Caco-2 (cell line): ENCODE results near the gene TMEM233. TPM values are rescaled to one million over a fixed set of nuclear protein-coding genes. Genes with fewer than 3 reads are reported as not detected.

Experiments used
- BruUV-seq: library from RNA; stranded (reverse); fragments of 400-500 nt; replicated peaks from 2 replicates; lab custom pipeline; 2021; lab: Mats Ljungman, UMichigan
- CTCF ChIA-PET: fragments of 300-600 bp; sonication (Branson Sonifier 250); formaldehyde crosslinking; loops from one replicate; lab custom pipeline; 2022; ENCODE audit warnings: antibody characterized with exemption; lab: Charles Lee
- POLR2A ChIA-PET: fragments of 300-600 bp; sonication (Branson Sonifier 250); formaldehyde crosslinking; loops from one replicate; lab custom pipeline; 2022; ENCODE audit warnings: antibody characterized with exemption; lab: Charles Lee
- DNase-seq, 2 experiments: peaks; one replicate each; pipeline versions ENCODE4 v3.0.0 to v3.0.0-alpha.2; 2020 to 2022
- H3K27me3 ChIP-seq: replicated peaks from 2 replicates; pipeline ENCODE4 v1.6.0; 2011; ENCODE audit warnings: low read length; ENCODE audit not compliant: control insufficient read depth, insufficient read depth
- H3K36me3 ChIP-seq: 2 replicates; pipeline ENCODE4 v1.5.1; 2011; ENCODE audit warnings: low read length; ENCODE audit not compliant: control insufficient read depth, insufficient read depth
- H3K4me1 ChIP-seq: fragments of 250-450 bp; sonication (Bioruptor Pico); 2 replicates; pipeline ENCODE4 v1.5.1; 2020; ENCODE audit warnings: mild to moderate bottlenecking
- H3K4me3 ChIP-seq: 2 replicates; pipeline ENCODE4 v1.5.1; 2011; ENCODE audit warnings: low read depth, mild to moderate bottlenecking, control low read depth, low read length
- H3K9me3 ChIP-seq: fragments of 250-450 bp; sonication (Bioruptor Pico); 2 replicates; pipeline ENCODE4 v1.5.1; 2020; ENCODE audit warnings: mild to moderate bottlenecking, moderate library complexity
- H3K27ac Mint-ChIP-seq: one replicate; pipeline ENCODE4 v1.8.0; 2022; ENCODE audit warnings: mixed read lengths; ENCODE audit not compliant: unreplicated experiment
- H3K27me3 Mint-ChIP-seq: one replicate; pipeline ENCODE4 v1.8.0; 2022; ENCODE audit warnings: mixed read lengths; ENCODE audit not compliant: insufficient read depth, unreplicated experiment
- H3K36me3 Mint-ChIP-seq: one replicate; pipeline ENCODE4 v1.8.0; 2022; ENCODE audit warnings: mild to moderate bottlenecking, mixed read lengths; ENCODE audit not compliant: insufficient read depth, unreplicated experiment
- H3K4me1 Mint-ChIP-seq: one replicate; pipeline ENCODE4 v1.8.0; 2022; ENCODE audit warnings: low read depth, mixed read lengths; ENCODE audit not compliant: unreplicated experiment
- H3K4me3 Mint-ChIP-seq: one replicate; pipeline ENCODE4 v1.8.0; 2022; ENCODE audit warnings: mild to moderate bottlenecking, moderate library complexity, mixed read lengths; ENCODE audit not compliant: unreplicated experiment
- H3K9me3 Mint-ChIP-seq: one replicate; pipeline ENCODE4 v1.8.0; 2022; ENCODE audit warnings: mixed read lengths; ENCODE audit not compliant: unreplicated experiment
- intact Hi-C: fragments of 100-400 bp; cut with micrococcal nuclease; formaldehyde crosslinking; loops from one replicate; pipeline ENCODE4 v1.10.0; 2022; ENCODE audit not compliant: unreplicated experiment
- total RNA-seq: library from RNA; stranded (reverse); gene quantifications from 2 replicates; pipeline ENCODE4 v1.2.3, GENCODE V29; 2022
- TF ChIP-seq, protein P1 (sequence below), 2 experiments: fragments of 200-600 bp in 1 of 2; IDR thresholded peaks; 1 replicate in 1 of 2; 2 replicates in 1 of 2; pipeline versions ENCODE4 v1.5.1 to v1.8.0; 2011 to 2022; ENCODE audit warnings: antibody characterized with exemption in 1 of 2, control low read depth in 1 of 2, inconsistent platforms in 1 of 2, low read depth in 1 of 2, low read length in 1 of 2, mild to moderate bottlenecking in 1 of 2, moderate library complexity in 1 of 2; ENCODE audit not compliant: insufficient read depth in 1 of 2, severe bottlenecking in 1 of 2, unreplicated experiment in 1 of 2

TMEM233 gene
- total RNA-seq, 1 experiment from 2014 or later, result not detected

DNA sequence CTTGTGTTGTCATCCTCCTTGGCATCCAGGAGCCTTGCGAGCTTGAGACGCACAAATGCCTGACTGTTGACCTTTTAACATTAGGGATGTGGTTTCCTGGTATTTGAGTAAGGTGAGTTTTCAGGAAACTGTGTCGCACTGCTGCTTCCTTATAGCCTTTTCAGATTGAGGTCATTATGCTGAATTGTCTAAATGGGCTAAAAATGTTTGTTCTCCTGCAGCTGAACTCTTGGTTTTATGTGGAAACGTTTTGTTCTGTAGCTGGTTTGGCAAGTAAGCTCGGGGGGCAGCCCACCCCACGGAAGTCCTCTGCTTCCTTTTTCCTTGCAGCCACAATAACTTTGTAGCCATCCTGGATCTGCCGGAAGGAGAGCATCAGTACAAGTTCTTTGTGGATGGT, 80.1 kb downstream of the TMEM233 start:
- CTCF ChIA-PET, result no interaction called here
- intact Hi-C loops, result no loop called here
- H3K27me3 Mint-ChIP-seq, result no peaks in the 10 kb centered on the region
- Histone ChIP-seq H3K36me3 (peaks cover 5% of the 10 kb centered on the region), H3K9me3 (no peaks in the 10 kb centered on the region), H3K27me3 (no peaks in the 10 kb centered on the region), H3K4me1 (peaks cover 16% of the 10 kb centered on the region; the same call in 1 of the 2 replicates), H3K4me3 (no peak overlapping the region)
- TF ChIP-seq, protein P1, sequence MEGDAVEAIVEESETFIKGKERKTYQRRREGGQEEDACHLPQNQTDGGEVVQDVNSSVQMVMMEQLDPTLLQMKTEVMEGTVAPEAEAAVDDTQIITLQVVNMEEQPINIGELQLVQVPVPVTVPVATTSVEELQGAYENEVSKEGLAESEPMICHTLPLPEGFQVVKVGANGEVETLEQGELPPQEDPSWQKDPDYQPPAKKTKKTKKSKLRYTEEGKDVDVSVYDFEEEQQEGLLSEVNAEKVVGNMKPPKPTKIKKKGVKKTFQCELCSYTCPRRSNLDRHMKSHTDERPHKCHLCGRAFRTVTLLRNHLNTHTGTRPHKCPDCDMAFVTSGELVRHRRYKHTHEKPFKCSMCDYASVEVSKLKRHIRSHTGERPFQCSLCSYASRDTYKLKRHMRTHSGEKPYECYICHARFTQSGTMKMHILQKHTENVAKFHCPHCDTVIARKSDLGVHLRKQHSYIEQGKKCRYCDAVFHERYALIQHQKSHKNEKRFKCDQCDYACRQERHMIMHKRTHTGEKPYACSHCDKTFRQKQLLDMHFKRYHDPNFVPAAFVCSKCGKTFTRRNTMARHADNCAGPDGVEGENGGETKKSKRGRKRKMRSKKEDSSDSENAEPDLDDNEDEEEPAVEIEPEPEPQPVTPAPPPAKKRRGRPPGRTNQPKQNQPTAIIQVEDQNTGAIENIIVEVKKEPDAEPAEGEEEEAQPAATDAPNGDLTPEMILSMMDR (IDR thresholded peaks at IDR 0.05; ENCODE audit: insufficient read depth in 1 of 2, low read depth in 1 of 2, low read length in 1 of 2, severe bottlenecking in 1 of 2, unreplicated experiment in 1 of 2), result no peak
- no peak for DNase-seq
- H3K4me3 Mint-ChIP-seq, result no peak overlapping the region
- no peaks in the 10 kb centered on the region for H3K9me3 Mint-ChIP-seq
- H3K4me1 Mint-ChIP-seq, result peaks cover 6% of the 10 kb centered on the region
- no TSS peak for BruUV-seq
- POLR2A ChIA-PET, result no interaction called here
- no peak overlapping the region for H3K27ac Mint-ChIP-seq
- H3K36me3 Mint-ChIP-seq, result peaks cover 57% of the 10 kb centered on the region

DNA sequence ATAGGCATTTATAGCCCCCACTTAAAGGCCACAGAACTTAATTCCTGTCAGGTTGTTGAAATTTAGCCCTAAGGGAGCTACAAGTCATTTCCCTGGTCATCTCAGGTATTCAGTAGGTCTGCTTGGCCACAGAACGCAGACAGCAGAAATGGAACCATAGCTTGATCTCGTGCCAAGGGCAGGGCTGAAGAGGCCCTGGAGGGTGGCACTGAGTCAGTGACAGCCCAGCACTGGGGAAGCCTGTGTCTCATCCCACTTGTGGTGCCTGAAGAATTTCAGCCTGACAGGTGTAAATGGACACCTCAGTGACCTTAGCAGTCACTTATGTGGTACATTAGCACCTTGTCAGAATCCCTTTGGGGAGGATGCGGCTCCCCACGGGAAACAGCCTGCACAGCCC, 81.0 kb downstream of the TMEM233 start:
- no peaks in the 10 kb centered on the region for H3K9me3 ChIP-seq
- peaks cover 65% of the 10 kb centered on the region for H3K36me3 Mint-ChIP-seq
- no peaks in the 10 kb centered on the region for H3K27me3 Mint-ChIP-seq
- peaks cover 6% of the 10 kb centered on the region for H3K4me1 Mint-ChIP-seq
- H3K27me3 ChIP-seq, result no peaks in the 10 kb centered on the region
- peaks cover 5% of the 10 kb centered on the region for H3K36me3 ChIP-seq
- H3K4me3 ChIP-seq, result no peak overlapping the region
- H3K27ac Mint-ChIP-seq, result no peak overlapping the region
- intact Hi-C loops, result no loop called here
- DNase-seq, result no peak
- BruUV-seq, result no TSS peak
- no peaks in the 10 kb centered on the region for H3K9me3 Mint-ChIP-seq
- H3K4me3 Mint-ChIP-seq, result no peak overlapping the region
- ChIA-PET CTCF (no interaction called here), POLR2A (no interaction called here)
- TF ChIP-seq, protein P1 (IDR thresholded peaks at IDR 0.05; ENCODE audit: insufficient read depth in 1 of 2, low read depth in 1 of 2, low read length in 1 of 2, severe bottlenecking in 1 of 2, unreplicated experiment in 1 of 2), result no peak
- peaks cover 15% of the 10 kb centered on the region; the same call in 1 of the 2 replicates for H3K4me1 ChIP-seq

DNA sequence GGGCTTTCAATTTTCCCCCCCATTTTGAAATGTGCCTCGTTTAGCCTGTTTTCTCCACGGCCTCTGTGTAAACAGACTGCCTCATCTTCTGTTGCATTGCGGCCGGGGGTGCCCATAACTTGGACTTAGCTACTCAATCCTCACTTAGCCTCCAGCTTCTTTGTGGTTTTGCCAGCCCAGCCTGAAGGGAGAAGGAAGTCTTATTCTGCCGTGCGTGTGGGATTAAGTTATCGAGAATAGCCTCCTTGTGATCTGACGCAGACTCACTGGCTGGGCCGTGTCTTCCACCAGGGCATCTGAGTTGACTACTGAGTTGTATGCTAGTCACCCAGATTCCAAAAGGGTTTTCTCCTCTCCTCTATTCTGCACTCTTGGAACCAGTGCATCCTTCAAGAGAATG, 82.4 kb downstream of the TMEM233 start:
- Histone ChIP-seq H3K36me3 (peaks cover 5% of the 10 kb centered on the region), H3K4me1 (0 out of 2 replicates have a peak, but pooled peaks cover under 1% of the 10 kb centered on the region), H3K9me3 (no peaks in the 10 kb centered on the region), H3K4me3 (no peak overlapping the region), H3K27me3 (no peaks in the 10 kb centered on the region)
- TF ChIP-seq, protein P1 (IDR thresholded peaks at IDR 0.05; ENCODE audit: insufficient read depth in 1 of 2, low read depth in 1 of 2, low read length in 1 of 2, severe bottlenecking in 1 of 2, unreplicated experiment in 1 of 2), result no peak
- Mint-ChIP-seq H3K4me3 (no peak overlapping the region), H3K27ac (no peak overlapping the region), H3K4me1 (no peaks in the 10 kb centered on the region), H3K27me3 (no peaks in the 10 kb centered on the region), H3K36me3 (peaks cover 79% of the 10 kb centered on the region), H3K9me3 (no peaks in the 10 kb centered on the region)
- intact Hi-C loops, result no loop called here
- CTCF ChIA-PET, result interaction anchor here (1.0 kb wide), 1 partner anchor 9 kb away, joined by 3 read pairs; the partner anchor contains the start of gene PRKAB1
- BruUV-seq, result no TSS peak
- no peak for DNase-seq
- POLR2A ChIA-PET, result no interaction called here
